GM19455 (cell line): Measurements from ENCODE around the gene CEP112.

Source experiments
- ATAC-seq: cut with Tn5 transposase; IDR thresholded peaks from one replicate; pipeline ENCODE4 v1.9.1; 2021; ENCODE audit not compliant: unreplicated experiment

Gene CEP112

DNA sequence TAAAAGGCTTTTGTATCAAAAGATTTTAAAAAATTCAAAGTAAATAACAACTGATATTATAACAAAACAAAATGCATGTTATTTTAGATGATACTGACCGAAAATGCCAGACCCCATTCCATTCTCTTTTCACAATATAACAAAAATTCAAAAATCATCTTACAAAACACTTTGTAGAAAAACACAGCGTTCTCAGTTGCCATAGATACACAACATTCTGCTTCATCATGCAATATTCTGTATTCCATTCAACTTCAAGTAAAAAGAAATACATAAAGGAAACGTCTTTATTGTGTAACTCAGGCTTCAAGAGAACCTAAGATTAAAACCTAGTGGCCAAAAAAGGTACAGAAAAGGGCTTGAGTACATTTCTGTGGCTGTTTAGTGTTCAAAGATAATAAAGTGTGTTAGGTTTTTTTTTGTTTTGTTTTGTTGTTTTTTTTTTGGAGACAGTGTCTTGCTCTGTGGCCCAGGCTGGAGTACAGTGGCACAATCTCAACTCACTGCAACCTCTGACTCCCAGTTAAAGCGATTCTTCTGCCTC, 250.5 kb downstream of the CEP112 start:
- ATAC-seq = no peak

DNA sequence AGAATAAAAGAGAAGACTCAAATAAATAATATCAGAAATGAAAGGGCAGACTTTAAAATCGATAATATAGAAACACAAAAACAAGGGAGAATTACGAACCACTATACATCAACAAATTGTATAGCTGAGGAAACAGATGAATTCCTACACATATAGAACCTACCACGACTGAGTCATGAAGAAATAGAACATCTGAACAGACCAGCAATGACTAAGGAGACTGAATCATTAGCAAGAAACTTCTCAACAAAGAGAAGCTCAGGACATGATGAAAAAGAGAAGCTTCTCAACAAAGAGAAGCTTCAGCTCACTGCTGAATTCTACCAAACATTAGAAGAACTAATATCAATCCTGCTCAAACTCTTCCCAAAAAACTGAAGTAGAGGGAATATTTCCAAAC, 255.9 kb downstream of the CEP112 start:
- no peak for ATAC-seq

DNA sequence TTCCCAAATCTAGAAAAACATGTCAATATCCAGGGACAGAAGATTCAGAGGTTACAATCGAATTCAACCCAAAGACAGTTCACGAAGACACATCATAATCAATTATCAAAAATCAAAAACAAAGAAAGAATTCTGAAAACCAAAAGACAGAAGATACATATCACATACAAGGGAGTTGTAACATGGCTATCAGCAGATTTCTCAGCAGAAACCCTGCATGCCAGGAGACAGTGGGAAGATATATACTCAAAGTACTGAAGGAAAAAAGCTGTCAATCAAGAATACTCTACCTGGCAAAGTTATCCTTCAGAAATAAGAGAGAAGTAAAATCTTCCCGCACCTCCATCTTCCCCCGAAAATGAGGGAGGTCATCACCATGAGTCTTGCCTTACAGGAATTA, 258.6 kb downstream of the CEP112 start:
- no peak for ATAC-seq

DNA sequence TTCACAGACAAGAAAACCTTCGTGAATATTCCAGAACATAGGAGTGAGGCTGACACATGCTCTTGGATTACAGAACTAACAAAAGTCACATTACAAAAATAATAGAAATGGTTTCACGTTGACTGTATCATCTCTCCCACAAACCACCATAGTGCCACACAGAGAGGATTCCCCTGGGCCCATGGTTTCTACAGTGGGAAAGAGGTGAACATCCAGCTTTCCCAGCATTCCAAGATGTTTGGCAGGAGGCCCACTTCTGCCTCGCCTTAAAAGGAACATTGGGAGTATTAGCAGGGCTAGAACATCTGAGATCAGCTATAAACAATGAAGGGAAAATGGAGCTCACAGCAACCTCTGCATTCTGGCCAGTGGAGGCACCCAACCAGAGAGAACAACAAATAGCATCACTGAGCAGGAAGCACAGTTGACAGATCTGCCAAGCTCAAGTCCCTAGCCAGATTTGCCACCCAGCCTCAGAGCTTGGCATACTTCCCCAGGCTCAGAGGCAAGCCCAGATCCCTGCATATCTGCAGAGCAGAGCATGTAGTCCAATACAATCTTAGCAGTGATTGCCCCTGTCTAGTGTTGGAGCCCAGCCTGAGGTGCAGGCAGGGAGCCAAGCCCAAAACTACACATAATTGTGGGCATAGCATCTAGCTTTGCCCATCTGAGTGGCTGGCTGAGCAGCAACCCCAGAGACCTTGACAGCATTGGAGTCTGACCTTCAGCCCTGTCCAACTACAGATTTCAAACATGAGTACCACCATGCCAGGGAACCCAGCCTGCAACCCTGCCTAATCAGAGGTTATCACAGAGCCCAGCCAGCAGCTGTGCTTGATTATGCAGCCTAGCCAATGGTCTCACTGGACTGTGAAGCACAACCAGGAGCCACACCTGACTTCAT, 260.4 kb downstream of the CEP112 start:
- ATAC-seq = no peak

DNA sequence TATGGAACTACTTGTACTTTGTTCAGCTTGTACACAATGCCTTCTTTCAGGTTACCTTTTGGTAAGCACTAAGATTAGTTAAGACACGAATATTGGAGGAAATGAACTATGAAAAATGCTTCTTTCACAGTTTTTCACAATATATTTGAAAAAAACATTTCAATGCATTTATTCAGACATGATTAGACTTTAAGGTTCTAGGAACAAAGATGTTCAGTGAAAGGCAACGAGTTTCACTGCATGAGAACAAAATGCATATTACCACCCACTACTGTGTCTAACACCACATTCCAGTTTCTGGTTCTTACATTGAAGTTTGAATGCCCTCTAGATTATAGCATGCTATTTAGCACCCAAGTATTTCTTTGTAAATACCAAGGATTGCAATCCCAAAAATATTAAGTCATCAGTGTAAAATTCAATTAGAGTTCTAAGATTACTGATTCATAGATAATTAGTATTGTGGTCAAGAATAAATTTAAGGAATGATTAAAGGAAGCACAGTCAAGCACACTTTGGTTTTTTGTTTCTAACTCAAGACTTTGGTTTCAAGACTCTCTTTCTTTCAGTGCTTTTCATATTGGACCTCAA, 261.7 kb downstream of the CEP112 start:
- no peak for ATAC-seq

DNA sequence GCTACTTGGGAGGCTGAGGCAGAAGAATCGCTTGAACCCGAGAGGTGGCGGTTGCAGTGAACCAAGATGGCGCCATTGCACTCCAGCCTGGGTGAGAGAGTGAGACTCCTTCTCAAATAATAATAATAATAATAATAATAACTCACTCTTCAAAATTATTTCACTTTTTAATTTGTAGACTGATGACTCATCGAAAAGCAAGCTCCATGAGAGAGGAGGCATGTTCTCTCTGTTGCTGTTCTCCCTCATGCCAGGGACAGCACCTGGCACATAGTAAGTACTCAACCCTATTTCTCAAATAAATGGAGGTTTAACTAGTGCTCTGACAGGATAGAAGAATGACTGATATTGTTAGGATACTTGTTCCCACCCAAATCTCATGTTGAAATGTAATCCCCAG, 265.3 kb downstream of the CEP112 start:
- ATAC-seq = no peak

DNA sequence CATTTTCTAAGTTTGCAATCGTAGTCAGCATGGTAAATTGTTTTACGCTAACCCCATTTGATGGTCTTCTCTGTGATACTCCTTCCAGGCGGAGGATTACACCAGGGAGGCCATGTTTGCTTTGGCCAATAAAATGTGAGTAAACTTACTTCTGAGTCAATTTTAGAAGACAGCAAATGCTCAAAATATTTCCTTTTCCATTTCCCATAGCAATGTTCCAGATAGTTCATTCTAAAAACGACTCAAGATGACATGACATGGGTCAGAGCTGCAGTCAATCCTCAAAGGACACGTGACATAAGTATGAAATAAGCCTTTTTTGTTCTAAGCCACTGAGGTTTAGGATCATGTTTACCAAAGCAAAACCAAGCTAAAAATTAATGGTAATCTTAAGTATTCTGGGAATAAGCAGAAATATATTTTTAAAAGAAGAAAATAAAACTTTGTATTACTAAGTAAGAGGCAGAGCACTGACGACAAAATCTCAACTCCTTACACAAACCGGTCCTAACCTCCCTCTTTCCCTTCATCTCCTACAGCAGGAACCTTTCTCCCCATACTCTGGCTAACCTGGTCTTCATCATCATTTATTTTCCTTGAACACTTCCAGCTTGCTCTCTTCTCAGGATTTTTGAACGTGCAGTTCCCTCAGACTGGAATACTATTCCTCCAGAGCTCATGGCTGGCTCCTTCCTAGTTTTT, 266.2 kb downstream of the CEP112 start:
- no peak for ATAC-seq

DNA sequence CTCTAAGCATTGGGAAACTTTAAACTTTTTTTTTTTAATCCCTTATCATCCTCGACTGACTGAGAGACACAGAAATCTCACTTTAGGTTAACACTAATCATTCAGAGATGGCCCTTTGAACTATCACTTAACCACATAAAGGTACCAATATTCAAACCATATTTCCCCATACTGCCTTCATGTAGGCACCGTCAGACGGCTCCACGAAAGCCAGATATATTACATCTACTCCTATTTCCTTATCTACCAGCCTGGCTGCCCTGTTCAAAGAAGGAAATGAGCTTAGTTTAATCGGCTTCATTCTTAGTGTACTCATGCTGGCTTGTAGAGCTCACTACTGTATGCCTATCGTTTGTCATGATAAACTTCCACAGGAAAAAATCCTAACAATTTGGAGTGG, 270.9 kb downstream of the CEP112 start:
- ATAC-seq = no peak

DNA sequence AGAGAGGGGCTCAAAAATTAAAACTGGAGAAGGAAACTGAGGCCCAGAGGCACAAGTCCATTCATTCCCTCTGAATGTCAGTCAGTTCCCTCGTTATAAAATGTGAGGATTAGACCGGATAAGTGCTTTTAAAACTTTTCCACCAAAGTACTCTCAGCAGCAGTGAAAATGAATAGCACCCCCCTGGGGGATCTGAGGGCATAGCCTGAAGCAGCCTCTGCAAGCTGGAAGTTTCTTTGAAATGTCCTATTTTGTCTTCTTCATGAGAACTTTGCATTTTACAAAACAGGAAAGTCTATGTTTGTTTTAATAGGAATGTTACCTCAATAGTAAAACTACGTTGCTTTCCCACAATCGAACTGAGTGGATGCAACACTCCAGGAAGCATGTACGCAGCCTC, 273.0 kb downstream of the CEP112 start:
- no peak for ATAC-seq

DNA sequence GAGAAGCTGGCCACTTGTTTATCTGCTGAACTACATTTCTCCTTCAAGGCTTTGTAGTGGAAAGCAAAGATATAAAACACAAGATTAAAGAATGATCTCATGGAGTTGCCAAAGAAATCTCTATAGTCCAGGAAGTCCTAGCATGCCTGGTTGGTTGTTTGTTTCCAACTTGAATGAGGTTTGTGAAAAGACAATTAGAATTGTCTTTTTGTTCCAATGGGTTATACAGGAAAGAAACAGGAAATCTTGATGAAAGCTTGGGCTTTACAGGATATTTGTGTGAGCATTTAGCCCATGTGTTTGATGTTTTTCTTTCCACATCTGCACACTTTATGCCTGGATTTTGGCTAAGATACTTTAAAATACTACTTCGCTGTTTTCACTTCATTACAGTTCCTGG, 273.4 kb downstream of the CEP112 start:
- ATAC-seq = no peak

DNA sequence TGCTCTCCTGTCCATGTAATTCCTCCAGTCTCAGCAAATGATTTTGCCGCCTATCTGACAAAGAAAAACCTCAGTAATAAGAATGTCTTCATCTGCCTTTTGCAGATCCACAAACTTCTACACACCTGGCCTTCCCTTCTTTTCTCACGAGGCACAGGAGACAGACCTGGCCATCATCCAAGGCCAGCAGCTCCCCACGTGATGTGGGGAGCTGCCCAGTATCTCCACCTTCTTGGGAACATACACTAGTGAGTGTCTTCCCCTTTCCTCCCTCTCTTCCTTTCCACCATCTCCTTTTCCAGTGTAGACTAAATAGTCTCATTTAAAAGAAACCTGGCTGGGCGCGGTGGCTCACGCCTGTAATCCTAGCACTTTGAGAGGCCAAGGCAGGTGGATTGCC, 274.4 kb downstream of the CEP112 start:
- ATAC-seq = no peak

DNA sequence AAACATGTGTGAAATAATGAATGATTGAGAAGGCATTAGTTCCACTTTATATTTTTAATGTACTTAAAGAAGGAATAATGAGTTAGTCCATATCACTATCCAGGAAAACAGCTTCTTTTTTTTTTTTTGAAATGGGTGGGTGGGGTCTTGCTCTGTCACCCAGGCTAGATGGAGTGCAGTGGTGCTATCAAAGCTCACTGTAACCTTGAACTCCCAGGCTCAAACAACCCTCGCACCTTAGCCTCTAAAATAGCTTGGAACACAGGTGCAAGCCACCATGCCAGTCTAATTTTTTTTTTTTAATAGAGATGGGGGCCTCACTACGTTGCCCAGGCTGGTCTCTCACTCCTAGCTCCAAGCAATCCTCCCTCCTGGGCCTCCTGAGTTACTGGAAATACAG, 275.5 kb downstream of the CEP112 start:
- ATAC-seq = no peak

DNA sequence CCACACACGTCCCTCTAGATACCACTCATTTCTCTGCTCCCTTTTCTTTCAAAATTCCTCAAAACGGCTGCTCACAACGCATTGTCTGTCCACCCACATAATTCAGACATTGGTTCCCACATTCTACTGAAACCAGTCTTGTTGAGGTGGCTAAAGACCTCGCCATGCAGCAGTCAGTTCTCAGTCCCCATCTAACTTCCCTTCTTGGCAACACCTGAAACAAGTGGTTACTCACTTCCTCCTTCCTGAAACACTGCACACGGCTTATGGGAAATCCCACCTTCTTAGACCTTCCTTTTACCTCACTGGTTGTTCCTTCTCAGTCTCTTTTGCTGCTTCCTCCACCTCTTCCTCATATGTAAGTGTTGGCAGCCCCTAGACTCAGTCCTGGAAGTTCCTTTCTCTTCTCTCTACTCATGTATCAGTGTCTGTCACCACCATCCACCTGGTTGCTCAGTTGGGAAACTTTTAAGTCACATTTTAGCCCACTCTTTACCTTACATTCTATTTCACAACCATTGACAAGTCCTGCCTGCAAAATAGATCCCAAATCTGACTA, 277.1 kb downstream of the CEP112 start:
- peak; percentile 97 for ATAC-seq

DNA sequence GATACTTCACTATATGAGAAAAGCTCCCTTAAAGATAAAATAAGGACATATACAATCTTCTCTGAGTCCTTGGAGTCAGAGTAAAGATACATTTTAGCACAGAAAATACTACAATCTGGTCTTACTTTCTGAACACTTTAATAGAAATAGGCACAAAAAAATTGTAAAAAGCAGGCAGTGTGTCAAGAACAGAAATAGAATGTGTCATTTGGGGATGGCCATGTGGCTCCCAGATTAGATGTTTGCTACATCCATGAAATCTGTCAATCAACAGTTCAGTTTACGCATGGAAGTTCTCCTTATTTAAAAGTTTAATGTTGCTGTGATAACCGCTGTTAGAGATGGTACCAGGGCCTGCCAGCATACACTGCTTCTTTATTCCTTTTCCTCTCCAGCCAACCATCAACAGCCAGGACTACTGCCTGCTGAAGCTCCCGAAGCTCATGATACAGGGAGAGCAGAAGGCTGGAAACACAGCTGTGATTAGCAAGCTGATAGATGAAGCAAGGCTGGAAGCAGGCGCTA, 278.5 kb downstream of the CEP112 start:
- ATAC-seq = no peak

DNA sequence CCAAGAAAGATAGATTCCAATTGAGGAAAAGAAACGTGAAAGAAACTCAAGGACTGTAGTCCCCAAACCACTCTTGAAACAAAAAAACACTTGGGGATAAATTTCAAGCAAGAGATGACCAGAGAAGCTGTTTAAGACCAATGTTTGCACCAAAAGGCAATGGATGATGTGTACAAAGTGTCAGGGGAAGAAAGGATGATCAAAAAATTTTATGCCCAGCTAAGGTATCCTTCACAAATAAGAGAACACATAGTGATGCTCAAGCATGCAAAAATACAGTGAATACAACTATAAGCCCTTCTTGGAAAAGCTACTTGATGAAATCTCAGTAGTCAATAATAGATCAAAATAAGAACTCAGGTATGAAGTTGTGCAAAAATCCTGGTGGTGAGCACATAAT, 281.1 kb downstream of the CEP112 start:
- no peak for ATAC-seq

DNA sequence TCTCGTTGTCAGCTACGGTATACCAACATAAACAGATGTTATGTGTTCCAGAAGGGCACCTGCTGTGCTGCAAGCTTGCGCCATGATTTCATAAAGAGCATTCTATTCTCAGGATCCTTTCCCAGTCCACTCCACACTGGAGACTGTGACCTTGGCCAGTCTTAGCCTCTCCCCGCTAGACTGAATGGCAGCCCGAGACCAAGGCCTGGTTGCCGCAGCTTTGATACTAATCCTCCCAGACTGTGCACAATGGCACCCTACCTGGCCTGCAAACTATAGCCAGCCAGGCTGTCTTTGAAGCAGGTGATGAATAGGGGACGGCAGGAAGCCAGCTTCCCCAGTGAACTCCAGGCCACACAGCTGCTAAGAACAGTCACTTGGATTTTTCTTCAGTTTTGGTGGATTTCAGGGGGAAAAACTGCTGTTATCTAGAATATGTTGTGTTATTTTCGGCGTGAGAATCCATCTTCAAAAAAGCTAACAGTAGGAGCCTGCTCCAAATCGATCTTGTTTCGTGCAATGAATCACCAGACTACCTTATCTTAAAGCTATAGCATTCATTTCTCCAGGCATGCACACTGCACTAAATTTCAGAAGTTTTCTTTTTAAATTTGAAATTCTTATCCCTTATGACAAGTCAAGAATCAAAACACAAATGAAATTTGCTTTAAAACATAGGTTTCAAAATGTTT, 289.0 kb downstream of the CEP112 start:
- no peak for ATAC-seq

DNA sequence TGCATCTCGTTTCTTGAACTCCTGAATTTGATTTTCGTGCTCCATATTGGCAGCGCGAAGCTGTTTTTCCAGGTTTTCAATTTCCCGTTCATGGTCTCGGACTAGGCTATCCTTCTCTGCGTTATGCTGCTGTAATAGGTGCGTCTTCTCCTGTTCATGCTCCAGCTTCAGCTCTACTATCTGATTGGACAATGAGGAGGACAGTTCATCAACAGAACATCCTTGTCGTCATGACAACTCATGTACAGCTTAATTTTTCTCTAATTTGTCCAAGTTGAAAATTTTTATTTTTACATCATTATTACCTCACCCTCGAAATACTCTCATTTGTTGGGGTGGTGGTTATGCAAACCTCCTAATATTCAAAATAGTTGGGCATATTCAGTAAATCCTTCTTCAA, 289.8 kb downstream of the CEP112 start:
- no peak for ATAC-seq

DNA sequence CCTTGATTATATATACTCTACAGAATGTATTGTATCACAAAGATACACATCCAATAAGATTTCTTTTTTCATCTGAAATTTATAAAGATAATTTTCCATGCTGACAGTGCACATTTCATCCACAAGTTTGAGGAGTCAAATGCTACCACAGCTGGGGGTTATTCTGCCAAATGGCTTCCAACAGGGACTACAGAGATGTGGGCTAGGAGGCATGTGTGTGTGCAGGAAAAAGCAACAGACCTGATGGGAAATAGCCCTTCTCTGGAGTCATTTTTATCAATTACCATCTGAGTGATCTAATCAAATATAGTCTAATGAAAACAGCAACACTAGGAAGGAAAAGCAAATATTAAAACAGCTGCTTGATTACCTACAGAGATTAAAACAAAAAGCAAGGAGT, 290.5 kb downstream of the CEP112 start:
- no peak for ATAC-seq

DNA sequence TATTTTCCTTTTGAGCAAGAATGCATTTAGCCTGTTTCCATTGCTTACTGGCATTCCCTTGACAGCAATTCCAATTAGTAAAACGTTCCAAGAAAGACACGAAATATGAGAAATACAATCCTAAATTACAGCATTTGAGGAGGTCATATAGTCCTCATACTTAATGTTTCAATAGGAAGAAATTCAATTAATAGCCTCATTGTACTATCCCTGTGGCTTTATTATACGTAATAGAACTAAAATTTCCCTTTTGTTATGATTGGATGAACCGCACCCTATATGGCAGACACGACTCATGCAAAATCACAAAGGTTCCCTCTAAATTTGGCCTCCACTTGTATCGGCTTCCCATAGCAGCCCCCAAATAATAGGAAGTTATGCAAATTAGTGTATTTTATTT, 291.7 kb downstream of the CEP112 start:
- ATAC-seq = no peak

DNA sequence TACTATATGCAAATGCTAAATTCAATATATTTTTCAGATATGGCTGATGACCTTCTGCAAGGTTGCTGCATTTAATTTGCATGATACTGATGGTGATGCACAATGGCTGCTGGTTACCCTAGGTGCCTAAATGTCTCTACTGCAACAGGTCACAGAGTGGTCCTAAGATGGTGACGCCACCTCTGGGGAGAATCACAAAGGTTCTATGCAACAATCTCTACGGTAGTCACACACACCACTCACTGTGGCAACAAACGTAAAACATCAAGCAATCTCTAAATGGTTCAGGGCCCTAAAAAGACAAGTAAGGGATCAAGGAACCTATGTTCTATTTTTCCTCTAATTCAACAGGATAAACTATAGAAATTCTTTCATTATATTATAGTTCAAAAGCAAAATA, 293.3 kb downstream of the CEP112 start:
- no peak for ATAC-seq

DNA sequence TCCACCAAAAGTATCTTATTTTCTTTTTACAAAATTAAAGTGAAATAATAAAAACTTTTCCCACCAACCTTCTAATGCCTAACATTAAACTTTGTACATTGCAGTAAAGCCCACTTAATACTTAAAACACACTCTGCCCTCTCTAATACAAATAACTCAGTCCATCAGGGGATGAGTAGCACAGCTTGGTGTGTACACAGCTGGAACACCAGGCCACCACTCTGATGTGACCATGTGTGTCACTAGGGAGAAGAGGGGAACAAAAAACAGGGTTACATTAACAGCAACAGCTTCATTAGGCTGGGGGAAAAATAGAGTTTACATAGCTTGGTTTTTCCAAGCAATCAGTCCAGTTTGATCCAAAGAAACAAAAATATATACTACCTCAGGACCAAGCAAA, 295.0 kb downstream of the CEP112 start:
- no peak for ATAC-seq
